Skin of body (tissue), 3 donors: Measurements from ENCODE around the gene RAF1. TPM values are rescaled to one million over a fixed set of nuclear protein-coding genes. Genes with fewer than 3 reads are reported as not detected.
"Not testable (repeated sequence)": the region's sequence is repeated elsewhere in the genome, so short reads cannot be mapped to it uniquely, and the experiment has no call there.

Experiments
- DNase-seq: peaks from one replicate; lab custom pipeline; 2025; lab: John Stamatoyannopoulos, UW
- small RNA-seq: library from RNA; depleted of rRNA; stranded (forward); fragments of <200 nt; gene quantifications from one replicate; pipeline ENCODE3, GENCODE V24; 2014; ENCODE audit warnings: low replicate concordance
- total RNA-seq: library from RNA; depleted of rRNA; stranded (reverse); fragments of >200 nt; gene quantifications from one replicate; pipeline ENCODE4 v1.2.3, GENCODE V29; 2014

RAF1 gene
- total RNA-seq, 1 donor from 2014 or later: 112 TPM

DNA sequence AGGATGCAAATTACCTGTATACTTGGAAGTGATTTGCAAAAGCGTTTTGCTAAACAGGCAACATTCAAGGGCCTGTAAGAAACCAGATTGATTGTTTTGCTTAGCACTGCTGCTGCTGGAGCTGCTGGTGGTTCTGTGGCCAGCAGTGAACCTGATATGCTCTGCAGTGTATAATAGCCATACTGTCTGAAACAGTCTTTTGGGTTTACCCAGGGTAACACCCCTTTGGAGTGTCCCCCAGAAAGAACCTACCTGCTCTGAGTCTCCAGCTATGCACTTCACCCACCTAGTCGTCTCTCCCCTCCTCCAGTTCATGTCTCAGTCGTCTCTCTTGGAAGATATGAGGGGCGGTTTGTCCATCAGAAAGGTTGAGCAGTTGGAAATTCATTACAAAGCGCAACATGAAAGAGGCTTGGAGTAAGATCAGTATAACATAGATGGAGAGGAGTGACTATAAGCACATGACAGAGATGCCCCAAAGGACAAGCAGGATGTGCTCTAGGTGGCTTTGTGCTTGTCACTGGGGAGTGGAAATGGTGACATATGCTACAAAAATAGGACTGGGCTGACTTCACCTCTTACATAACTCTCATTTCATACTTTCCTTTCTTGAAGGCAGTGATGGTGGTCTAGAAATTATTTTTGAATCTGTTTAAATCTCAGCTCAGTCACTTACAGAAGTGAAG, 103.3 kb downstream of the RAF1 start:
- DNase-seq: no peak

DNA sequence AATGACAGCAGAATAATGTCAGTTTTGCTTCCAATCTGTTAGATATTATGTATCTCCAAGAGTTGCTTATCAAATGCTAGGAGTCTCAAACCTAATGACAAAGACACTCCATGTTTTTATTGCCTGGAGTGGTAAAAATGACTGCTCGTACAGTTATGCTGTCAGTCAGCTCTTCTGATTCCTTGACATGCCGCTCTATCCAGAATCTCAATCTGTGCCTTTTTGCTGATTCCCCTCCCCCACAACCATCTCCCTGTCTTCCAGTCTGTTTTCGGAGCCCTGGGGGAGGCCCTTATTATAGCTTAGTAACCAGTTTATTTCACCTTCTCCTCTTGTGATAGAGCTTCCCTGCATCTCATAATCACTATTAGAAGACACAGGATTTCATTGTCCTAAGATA, 104.4 kb downstream of the RAF1 start:
- DNase-seq: no peak

DNA sequence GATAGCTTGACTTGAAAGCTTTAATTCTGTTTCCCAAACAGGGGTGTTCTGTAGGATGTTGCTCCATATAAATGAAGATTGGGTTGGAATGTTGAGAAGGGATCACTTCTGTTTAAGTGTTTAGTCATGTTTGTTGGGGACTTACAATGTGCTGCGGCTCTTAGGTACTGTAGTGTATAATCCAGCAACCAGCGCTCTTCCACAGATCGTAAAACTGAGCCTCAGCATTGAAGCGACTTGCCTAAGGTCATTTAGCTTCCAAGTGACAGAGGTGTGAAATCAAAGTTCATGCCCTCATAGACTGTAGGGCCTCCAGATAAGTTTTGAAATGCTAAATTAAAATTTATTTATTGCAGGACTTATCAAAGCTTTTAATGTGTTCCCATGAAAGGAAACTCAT, 105.2 kb downstream of the RAF1 start:
- DNase-seq: no peak

DNA sequence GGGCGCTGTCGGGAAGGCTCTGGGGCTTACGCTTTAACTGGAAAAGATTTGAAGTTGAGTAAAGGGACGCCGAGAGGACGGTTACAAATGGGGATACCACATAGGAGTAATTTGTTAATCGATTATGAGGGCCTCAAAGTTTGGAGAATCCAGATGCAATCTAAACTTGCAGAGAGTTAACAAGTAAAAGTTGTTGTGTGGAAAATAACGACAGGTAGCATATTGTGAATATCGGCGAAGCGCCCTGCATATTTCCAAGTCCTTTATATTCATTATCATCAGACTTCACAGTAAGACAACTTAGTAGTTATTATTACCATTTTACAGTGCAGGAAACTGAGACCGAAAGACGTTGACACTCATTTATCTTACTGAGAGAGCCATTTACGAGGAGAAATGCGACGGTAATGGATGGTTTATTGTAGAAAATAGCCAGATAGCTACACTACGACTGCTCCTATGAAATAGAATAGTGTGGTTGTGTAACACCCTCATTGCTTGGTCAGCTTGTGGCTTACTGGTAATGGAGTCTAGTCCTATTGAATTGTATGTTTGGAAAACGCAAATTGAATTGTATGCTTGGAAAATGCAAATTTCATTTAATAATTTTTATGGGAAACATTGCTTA, 106.3 kb downstream of the RAF1 start:
- no peak for DNase-seq

DNA sequence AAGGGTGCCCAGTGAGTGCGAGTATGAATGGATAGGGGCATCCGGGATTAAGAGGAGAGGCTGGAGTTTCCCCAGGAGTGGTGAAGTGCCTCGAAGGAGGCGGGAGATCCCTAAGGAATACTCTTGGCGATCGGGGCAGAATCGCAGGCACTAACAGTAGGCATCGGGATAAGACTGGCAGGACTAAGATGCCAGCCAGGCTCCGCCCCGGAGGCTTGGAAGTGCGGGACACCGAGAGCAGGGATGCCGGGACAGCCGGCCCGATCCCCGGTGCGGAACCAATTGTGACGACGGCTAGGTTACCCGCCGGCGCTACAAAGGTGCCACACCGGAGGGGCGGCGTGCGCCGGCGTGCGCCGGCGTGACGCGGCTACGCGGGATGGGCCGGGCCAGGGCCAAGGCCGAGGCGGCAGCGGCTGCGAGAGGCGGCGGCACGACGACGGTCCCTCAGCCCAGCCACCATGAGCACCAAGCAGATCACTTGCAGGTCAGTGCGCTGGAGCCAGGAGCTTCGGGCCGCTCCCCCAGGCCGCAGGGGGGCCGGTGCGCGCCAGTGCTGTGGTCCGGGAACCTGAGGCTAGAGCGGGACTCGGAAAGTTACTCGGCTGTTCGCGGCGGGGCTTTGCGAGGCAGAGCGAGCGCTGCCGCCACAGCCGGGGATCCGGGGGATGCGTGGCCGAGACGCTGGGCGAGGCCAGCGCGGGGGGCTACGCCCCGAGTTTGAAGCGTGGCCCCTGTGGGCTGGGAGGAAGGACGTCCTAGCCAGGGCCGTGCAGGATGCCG, 107.0 kb downstream of the RAF1 start, which contains the start of gene MKRN2:
Gene MKRN2, plus strand, starts transcription at position 398 of the 783 bp plus-strand sequence. Its CDS starts 64 bp downstream, at position 462.
- DNase-seq: peak; percentile 92

DNA sequence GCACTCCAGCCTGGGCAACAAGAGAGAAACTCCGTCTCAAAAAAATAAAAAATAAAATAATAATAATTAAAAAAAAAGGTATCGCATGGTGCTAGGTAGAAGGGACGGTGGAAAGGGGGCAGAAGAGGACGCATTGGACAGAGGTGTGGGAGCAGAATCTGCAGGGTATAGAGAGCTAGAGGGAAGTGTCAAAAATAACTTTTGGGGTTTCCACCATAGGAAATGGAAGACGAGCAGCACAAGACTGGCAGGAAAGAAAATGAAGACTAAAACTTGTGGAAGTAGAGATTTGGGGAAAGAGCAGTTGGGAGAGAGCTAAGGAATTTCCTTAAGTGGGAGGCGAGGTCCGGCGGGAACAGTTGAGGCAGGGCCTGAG, 107.6 kb downstream of the RAF1 start:
- no peak for DNase-seq

DNA sequence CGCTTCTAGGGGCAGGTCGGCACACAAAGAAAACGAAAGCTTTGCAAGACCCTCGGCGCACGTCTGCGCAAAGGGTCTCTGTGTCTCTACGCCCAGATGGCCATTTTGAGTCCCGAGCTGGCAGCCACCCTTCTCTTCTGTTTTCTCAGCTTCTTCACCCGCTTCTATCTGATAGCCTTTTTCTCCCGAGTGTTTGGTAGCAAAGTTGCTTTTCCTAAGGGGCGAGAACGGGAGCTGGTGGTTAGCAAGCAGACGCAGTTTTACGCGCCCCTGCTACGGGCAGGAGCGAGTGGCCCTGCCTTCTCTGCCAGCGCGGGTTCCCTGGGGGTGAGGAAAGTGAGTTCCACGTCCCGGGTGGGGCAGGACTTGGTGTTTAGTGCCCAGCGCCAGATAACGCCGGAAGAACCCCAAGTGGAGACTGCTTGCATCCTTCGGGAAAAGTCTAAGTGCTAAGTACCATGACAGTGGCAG, 110.0 kb downstream of the RAF1 start:
- peak; percentile 19 for DNase-seq

DNA sequence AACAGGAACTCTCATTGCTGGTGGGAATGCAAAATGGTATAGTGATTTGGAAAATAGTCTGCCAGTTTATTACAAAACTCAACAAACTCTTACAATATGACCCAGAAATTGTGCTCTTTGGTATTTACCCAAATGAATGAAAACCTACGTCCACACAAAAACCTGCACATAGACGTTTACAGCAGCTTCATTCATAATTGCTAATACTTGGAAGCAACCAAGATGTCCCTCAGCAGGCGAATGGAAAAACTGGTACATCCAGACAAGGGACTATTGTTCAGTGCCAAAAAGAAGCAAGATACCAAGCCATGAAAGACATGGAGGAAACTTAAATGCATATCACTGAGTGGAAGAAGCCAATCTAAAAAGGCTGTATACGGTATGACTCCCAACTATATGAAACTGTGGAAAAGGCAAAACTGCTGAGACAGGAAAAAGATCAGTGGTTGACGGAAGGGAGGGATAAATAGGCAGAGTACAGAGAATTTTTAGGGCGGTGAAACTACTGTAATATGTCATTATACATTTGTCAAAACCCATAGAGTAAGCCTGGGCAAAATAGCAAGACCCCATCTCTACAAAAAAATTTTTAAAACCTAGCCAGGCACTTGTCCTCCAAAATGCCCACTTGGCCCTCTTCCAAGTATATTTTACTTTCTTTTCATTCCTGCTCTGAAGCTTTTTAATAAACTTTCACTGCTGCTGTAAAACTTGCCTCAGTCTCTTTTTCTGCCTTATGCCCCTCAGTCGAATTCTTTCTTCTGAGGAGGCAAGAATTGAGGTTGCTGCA, 113.8 kb downstream of the RAF1 start:
- DNase-seq: no peak

DNA sequence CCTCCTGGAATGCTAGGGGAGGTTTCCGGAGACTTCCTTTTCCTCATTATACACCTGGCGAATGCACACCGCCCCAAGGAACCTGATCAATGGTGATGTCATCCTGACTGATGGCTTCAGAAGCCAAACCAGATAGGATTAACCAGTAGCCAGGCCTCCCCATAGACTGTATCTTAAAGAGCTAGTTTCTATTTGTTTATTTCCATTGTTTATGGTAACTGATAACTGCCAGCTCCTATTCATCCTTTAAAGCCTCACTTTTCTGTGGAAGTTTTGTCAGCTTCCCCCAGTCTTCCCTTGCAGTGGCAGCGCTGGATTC, 118.5 kb downstream of the RAF1 start, which contains the start of gene MKRN2OS:
Gene MKRN2OS, minus strand, starts transcription at position 27 of the 319 bp plus-strand sequence. CDS start 35 bp downstream, outside the sequence.
- no peak for DNase-seq

DNA sequence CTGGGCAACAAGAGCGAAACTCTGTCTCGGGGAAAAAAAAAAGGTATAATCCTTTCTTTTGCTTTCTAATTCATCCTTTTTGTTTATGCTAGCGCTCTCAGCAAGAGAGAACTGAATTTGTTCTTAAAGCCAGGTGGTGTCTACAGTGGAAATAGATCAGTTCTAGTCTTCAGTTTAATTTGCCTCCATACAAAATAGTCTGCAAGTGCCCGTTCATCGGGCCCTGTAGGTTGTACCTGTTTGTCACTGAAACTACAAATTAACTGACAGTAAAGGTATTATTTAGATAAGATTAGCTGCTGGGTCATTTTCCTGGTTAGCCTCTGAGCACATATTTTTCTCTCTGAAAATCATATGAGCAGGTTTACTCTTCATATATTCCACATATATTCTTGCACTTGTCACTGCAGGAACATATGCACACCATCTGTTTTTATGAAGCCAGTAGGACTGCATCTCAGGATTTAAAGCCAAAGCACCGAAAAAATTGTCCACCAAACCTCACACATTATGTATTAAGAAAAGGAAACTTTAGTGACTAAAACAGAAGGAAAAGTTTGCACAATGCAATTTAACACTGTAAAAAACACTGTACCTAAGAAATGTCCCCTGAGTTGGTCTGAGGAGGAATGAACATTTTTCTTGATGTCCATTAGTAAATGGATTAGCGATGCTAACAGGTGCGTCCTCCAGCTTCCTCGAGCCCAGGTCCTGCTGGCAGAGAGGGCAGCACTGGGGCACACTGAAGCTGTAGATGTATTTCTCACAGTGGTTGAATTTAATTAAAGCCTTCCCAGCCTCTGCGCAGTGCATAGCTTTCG, 119.1 kb downstream of the RAF1 start:
- DNase-seq: no peak

DNA sequence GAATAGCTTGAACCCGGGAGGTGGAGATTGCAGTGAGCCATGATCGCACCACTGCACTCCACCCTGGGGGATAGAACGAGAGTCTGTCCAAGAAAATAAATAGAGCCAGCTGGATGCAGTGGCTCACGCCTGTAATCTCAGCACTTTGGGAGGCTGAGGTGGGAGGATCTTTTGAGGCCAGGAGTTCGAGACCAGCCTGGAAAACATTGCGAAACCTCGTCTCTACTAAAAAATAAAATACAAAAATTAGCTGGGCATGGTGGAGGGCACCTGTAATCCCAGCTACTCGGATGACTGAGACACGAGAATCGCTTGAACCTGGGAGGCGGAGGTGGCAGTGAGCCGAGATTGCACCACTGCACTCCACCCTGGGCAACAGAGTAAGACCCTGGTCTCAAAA, 120.4 kb downstream of the RAF1 start:
- not testable (repeated sequence) for DNase-seq

DNA sequence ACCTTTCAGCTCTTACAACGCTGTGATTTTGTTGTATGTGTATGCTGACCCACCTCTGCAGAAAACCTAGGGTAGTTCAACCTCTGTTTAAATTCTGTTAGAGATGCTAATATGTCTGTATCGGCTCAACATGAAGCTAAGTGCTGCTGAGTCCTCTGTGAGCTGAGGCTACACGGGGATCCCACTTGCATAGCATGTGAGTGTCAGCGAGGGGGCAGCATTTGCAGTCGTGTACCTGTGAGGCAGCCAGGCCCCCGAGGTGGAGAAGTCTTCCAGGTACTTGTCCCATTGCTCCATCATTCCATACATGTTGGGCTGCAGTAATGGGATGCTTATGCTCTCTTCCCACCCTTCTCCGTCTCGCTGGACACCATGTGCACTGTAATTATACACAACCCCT, 122.3 kb downstream of the RAF1 start:
- DNase-seq: no peak

DNA sequence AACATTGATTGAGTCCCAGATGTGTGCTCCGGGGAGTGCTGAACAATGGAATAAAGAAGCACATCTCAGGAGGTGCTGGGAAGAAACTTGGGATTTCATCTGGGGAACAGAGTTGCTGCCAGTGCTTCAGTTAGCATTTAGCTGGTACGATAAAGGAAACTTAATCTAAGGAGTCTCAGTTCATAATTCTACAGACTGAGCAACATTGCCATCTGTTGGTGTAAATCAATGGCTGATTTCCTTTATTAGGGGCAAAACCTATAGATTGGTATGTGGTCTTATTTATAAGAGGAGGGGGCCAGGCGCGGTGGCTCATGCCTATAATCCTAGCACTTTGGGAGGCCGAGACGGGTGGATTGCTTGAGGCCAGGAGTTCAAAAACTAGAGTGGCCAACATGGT, 127.5 kb downstream of the RAF1 start:
- no peak for DNase-seq

Small RNA genes within 50 kb of the gene (small RNA-seq; reads per million reads assigned to genes)
- gene CRIP1P1: not detected
- not detected for gene RF00017

Other genes with a start within 250 kb of the RAF1 start
- 16.3 TPM for gene TSEN2, start 179.6 kb downstream of the RAF1 start, total RNA-seq
- gene MKRN2OS, start 118.6 kb downstream of the RAF1 start, total RNA-seq: not detected
- gene MKRN2, start 107.0 kb downstream of the RAF1 start, total RNA-seq: 27.0 TPM
- gene TMEM40, start 95.1 kb upstream of the RAF1 start, total RNA-seq: 10.8 TPM
- gene CAND2, start 132.6 kb upstream of the RAF1 start, total RNA-seq: 6.1 TPM
- gene RPL32, start 177.4 kb upstream of the RAF1 start, total RNA-seq: 1,974 TPM